Mucosa of stomach (tissue), 1 donor: ENCODE results near the gene LRRC73.
"Not testable (repeated sequence)": the region's sequence is repeated elsewhere in the genome, so short reads cannot be mapped to it uniquely, and the experiment has no call there.

ENCODE experiments used
- H3K27me3 ChIP-seq: one replicate; pipeline ENCODE4 v1.7.0; 2013; ENCODE audit warnings: mild to moderate bottlenecking, low read length; ENCODE audit not compliant: control insufficient read depth, insufficient read depth
- H3K36me3 ChIP-seq: one replicate; pipeline ENCODE4 v1.7.0; 2013; ENCODE audit warnings: low read length; ENCODE audit not compliant: control insufficient read depth, insufficient read depth
- H3K4me1 ChIP-seq: one replicate; pipeline ENCODE4 v1.7.0; 2013; ENCODE audit warnings: mild to moderate bottlenecking, low read length; ENCODE audit not compliant: control insufficient read depth, insufficient read depth
- H3K4me3 ChIP-seq: one replicate; pipeline ENCODE4 v1.7.0; 2013; ENCODE audit warnings: low read length
- H3K9ac ChIP-seq: one replicate; pipeline ENCODE4 v1.7.0; 2013; ENCODE audit warnings: mild to moderate bottlenecking, low read length, moderate library complexity
- H3K9me3 ChIP-seq: one replicate; pipeline ENCODE4 v1.7.0; 2013; ENCODE audit warnings: mild to moderate bottlenecking, low read length, moderate library complexity; ENCODE audit not compliant: control insufficient read depth
- donor health status: Pancreatic carcinoma.

LRRC73 gene

GRCh38 chr6:43508481-43509141, 1.5 kb downstream of the LRRC73 start:
- Histone ChIP-seq H3K4me3 (no peak overlapping the region), H3K9me3 (no peaks in the 10 kb centered on the region), H3K4me1 (peaks cover 16% of the 10 kb centered on the region), H3K36me3 (peaks cover 14% of the 10 kb centered on the region), H3K9ac (no peak overlapping the region), H3K27me3 (peaks cover 15% of the 10 kb centered on the region)

DNA sequence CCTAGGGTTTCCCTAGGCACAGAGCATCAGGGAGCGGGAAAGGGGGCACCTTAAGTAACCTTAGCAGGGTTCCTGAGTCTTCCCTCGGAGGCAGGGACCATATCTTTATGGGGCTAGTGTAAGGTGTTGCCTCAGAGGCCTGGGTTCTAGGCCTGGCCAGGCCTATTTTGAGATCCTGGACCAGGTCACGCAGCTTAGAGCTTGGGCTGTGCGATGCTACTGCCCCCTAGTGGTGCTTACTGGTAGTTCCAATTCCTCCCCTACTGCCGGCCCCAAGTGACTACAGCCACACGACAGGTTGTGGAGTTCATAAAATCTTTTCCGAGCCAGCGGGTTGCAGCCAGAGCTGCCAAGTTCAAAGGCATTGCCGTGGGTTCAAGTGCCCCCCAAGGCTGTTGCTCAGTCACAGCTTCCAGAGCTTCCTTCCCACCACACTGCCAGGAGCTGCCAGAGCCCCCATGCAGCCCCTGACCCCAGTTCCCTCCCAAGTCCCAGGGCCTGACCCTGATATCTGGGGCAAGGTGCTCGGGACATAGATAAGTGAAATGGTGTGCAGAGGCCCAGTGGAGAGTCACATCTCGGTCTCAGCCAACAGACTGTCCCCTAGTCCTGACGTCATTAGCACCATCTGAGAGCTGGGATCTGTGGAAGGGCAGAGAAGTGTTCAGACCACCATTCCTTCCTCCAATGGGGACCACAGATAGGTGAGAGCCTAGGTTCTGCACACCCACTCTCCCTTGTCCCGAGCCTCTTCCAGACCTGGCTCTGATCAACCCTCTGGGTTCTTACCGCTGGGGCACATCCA, 3.3 kb downstream of the LRRC73 start:
- Histone ChIP-seq H3K4me1 (peaks cover 16% of the 10 kb centered on the region), H3K9ac (no peak overlapping the region), H3K27me3 (peaks cover 15% of the 10 kb centered on the region), H3K4me3 (no peak overlapping the region), H3K36me3 (peaks cover 19% of the 10 kb centered on the region), H3K9me3 (no peaks in the 10 kb centered on the region)

DNA sequence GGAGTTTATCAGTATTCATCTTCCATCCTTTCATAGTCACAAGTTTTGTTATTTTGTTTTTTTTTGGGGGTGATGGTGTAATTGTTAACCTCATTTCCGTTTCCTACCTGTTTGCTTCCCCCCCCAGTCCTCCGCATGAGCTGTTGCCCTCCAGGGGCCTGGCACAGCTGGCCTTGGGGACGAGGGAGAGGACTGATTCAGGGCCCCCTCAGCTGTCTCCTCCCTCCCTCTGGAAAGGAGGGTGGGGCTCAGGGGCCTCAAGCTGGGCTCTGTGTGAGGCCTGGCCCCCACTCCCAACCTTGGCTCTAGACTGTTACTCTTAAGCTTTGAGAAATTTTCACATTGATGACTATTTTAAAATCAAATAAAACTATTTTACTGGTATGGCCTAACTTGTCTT, 4.0 kb downstream of the LRRC73 start:
- Histone ChIP-seq H3K4me1 (peaks cover 13% of the 10 kb centered on the region), H3K36me3 (peaks cover 15% of the 10 kb centered on the region), H3K4me3 (no peak overlapping the region), H3K27me3 (peaks cover 15% of the 10 kb centered on the region), H3K9ac (no peak overlapping the region), H3K9me3 (no peaks in the 10 kb centered on the region)

- Histone ChIP-seq H3K9me3 (no peaks in the 10 kb centered on the region), H3K9ac (no peak overlapping the region), H3K36me3 (peaks cover 20% of the 10 kb centered on the region)
Observed at GRCh38 chr6:43505718-43506117, 4.4 kb downstream of the LRRC73 start.

GRCh38 chr6:43504756-43505593, 5.2 kb downstream of the LRRC73 start:
- H3K27me3 ChIP-seq, result peaks cover 15% of the 10 kb centered on the region
- peaks cover 27% of the 10 kb centered on the region for H3K36me3 ChIP-seq
- H3K9ac ChIP-seq, result no peak overlapping the region
- H3K4me3 ChIP-seq, result no peak overlapping the region
- H3K4me1 ChIP-seq, result peaks cover 4% of the 10 kb centered on the region
- H3K9me3 ChIP-seq, result no peaks in the 10 kb centered on the region

More at GRCh38 chr6:43505718-43506117, 4.4 kb downstream of the LRRC73 start:
- peaks cover 8% of the 10 kb centered on the region for H3K4me1 ChIP-seq
- H3K4me3 ChIP-seq, result no peak overlapping the region
- H3K27me3 ChIP-seq, result peaks cover 15% of the 10 kb centered on the region

DNA sequence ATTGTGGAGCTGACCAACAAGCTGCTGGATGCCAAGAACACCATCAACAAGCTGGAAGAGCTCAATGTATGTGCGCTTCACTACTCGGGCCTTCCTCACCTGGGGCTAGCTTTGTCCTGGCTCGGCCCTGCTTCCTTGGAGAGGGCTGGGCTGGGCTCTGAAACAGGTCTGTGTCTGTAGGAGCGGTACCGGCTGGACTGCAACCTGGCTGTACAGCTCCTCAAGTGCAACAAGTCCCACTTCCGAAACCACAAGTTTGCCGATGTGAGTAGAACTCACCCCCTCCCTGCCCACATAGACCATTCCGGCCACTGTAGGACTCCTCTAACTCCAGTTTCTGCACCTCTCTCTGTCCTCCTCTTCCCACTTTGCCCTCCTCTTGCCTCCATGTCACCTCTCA, 6.7 kb downstream of the LRRC73 start:
- Histone ChIP-seq H3K4me3 (no peak overlapping the region), H3K36me3 (peaks cover 37% of the 10 kb centered on the region), H3K27me3 (peaks cover 7% of the 10 kb centered on the region), H3K9ac (no peak overlapping the region), H3K4me1 (no peaks in the 10 kb centered on the region), H3K9me3 (no peaks in the 10 kb centered on the region)

DNA sequence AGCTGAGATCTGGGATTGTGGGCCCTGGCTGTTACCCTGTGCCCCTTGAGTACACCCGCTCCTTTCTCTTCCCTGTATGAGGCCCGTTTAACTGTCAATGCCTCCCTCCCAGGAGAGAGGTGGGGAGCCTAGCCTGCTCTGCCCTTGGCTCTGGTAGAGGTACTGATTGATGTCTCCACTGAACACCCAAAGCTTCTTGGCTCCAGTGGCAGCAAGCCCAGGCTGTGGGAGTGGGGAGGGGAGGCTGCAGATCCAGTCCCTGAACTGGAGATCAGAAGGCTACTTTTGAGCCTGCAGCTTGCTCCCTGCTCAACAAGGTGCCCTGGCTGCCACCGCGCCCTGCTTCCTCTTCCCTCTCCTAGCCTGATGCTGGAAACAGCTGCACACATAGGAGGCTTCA, 7.5 kb downstream of the LRRC73 start:
- no peaks in the 10 kb centered on the region for H3K27me3 ChIP-seq
- H3K4me1 ChIP-seq, result no peaks in the 10 kb centered on the region
- peaks cover 42% of the 10 kb centered on the region for H3K36me3 ChIP-seq
- H3K9me3 ChIP-seq, result no peaks in the 10 kb centered on the region
- H3K9ac ChIP-seq, result no peak overlapping the region
- H3K4me3 ChIP-seq, result no peak overlapping the region

DNA sequence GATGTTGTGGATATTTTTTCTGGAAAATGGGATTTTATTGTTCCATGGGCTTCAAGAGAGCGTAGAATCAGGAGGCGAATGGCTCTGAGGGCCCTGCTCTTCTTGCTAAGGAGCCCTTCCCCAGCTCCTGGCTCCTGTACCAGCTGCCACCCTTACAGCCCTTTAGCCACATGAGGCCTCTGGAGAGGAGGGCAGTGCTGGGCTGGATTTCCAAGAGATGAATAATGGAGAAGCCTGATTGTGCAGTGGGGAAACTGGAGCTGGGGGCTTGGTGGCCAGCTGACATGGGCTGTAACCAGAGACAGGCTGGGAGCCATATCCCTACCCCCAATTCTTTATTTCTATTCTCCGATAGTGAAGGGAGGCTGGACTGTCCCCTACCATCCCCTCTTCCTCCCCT, 9.2 kb downstream of the LRRC73 start:
- H3K4me3 ChIP-seq, result no peak overlapping the region
- H3K27me3 ChIP-seq, result no peaks in the 10 kb centered on the region
- peaks cover 6% of the 10 kb centered on the region for H3K4me1 ChIP-seq
- no peaks in the 10 kb centered on the region for H3K9me3 ChIP-seq
- H3K36me3 ChIP-seq, result peaks cover 46% of the 10 kb centered on the region
- H3K9ac ChIP-seq, result no peak overlapping the region

GRCh38 chr6:43499028-43499815, 10.9 kb downstream of the LRRC73 start:
- Histone ChIP-seq H3K36me3 (peaks cover 42% of the 10 kb centered on the region), H3K9me3 (no peaks in the 10 kb centered on the region), H3K27me3 (no peaks in the 10 kb centered on the region)

GRCh38 chr6:43498291-43498690, 11.9 kb downstream of the LRRC73 start:
- not testable (repeated sequence) for H3K4me3 ChIP-seq, H3K9me3 ChIP-seq, H3K27me3 ChIP-seq, H3K9ac ChIP-seq
- H3K36me3 ChIP-seq, result peaks cover 42% of the 10 kb centered on the region
- H3K4me1 ChIP-seq, result peaks cover 32% of the 10 kb centered on the region

More at GRCh38 chr6:43499028-43499815, 10.9 kb downstream of the LRRC73 start:
- Histone ChIP-seq H3K4me3 (no peak overlapping the region), H3K4me1 (peaks cover 23% of the 10 kb centered on the region), H3K9ac (no peak overlapping the region)

DNA sequence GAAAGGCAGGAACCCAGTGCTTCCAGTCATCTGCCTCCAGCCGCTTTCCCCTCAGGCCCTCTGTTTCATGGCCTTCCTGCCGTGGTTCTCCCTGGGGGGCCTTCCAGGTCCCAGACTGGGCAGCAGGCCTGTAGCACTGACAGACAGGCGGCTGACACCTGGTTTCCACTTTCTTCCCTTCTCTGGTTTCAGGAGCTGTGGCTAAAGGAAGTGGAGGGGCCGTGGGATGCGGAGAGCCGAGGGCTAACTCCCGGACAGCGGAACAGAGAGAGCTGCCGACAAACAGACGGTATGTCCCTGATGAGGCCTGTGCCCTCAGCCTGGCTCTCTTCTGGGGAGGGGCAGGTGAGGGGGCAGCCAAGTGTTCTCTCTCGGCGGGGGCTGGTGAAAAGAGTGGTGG, 12.5 kb downstream of the LRRC73 start:
- H3K36me3 ChIP-seq, result peaks cover 40% of the 10 kb centered on the region
- H3K9me3 ChIP-seq, result no peaks in the 10 kb centered on the region
- no peaks in the 10 kb centered on the region for H3K27me3 ChIP-seq
- H3K4me3 ChIP-seq, result no peak overlapping the region
- no peak overlapping the region for H3K9ac ChIP-seq
- peaks cover 38% of the 10 kb centered on the region for H3K4me1 ChIP-seq
